RWPE2 (cell line): ENCODE measurements around the gene ACP6.

Source experiments
- ATAC-seq: fragments of 200-7000 bp; cut with Tn5 transposase; 3 replicates; pipeline ENCODE4 v1.9.1; 2021; ENCODE audit warnings: low read depth
- DNase-seq: peaks from one replicate; pipeline ENCODE4 v3.0.0-alpha.2; 2020; ENCODE audit warnings: low spot score
- H3K27ac ChIP-seq: fragments of 450-650 bp; 2 replicates; pipeline ENCODE4 v1.5.1; 2017; ENCODE audit warnings: mild to moderate bottlenecking; ENCODE audit not compliant: poor library complexity, severe bottlenecking
- H3K27me3 ChIP-seq: fragments of 250-450 bp; sonication (Bioruptor Pico); 2 replicates; pipeline ENCODE4 v1.5.1; 2021; ENCODE audit warnings: mild to moderate bottlenecking, moderate library complexity; ENCODE audit not compliant: insufficient read depth, poor library complexity, severe bottlenecking
- H3K36me3 ChIP-seq: fragments of 250-450 bp; sonication (Bioruptor Pico); 2 replicates; pipeline ENCODE4 v1.5.1; 2020; ENCODE audit warnings: low read depth, mild to moderate bottlenecking, moderate library complexity
- H3K4me1 ChIP-seq: fragments of 250-450 bp; sonication (Bioruptor Pico); 2 replicates; pipeline ENCODE4 v1.5.1; 2021; ENCODE audit warnings: mild to moderate bottlenecking, moderate library complexity; ENCODE audit not compliant: insufficient read depth, poor library complexity, severe bottlenecking
- H3K4me3 ChIP-seq: fragments of 250-450 bp; sonication (Bioruptor Pico); 2 replicates; pipeline ENCODE4 v1.5.1; 2021; ENCODE audit warnings: mild to moderate bottlenecking, moderate library complexity; ENCODE audit not compliant: severe bottlenecking
- H3K9me3 ChIP-seq: fragments of 250-450 bp; sonication (Bioruptor Pico); 2 replicates; pipeline ENCODE4 v1.5.1; 2021; ENCODE audit warnings: mild to moderate bottlenecking, moderate library complexity; ENCODE audit not compliant: severe bottlenecking
- CTCF ChIP-seq: fragments of 450-650 bp; IDR thresholded peaks from one replicate; pipeline ENCODE4 v1.5.1; 2017; ENCODE audit warnings: mild to moderate bottlenecking, moderate library complexity; ENCODE audit not compliant: poor library complexity, severe bottlenecking

Gene ACP6

GRCh38 chr1:147643974-147644373, 26.4 kb downstream of the ACP6 start:
- no peak for TF ChIP-seq CTCF
- Histone ChIP-seq H3K4me3 (no peak overlapping the region), H3K36me3 (peaks cover 2% of the 10 kb centered on the region; the same call in 1 of the 2 replicates), H3K4me1 (no peaks in the 10 kb centered on the region), H3K27me3 (no peaks in the 10 kb centered on the region), H3K9me3 (no peaks in the 10 kb centered on the region), H3K27ac (no peak overlapping the region)
- ATAC-seq (no peak), DNase-seq (no peak)

GRCh38 chr1:147641695-147642592, 28.4 kb downstream of the ACP6 start:
- ATAC-seq, result no peak

GRCh38 chr1:147641291-147641690, 29.0 kb downstream of the ACP6 start:
- no peak for TF ChIP-seq CTCF
- ATAC-seq (no peak), DNase-seq (no peak)
- no peak overlapping the region for H3K4me3 ChIP-seq
- no peaks in the 10 kb centered on the region for H3K9me3 ChIP-seq
- no peaks in the 10 kb centered on the region for H3K27me3 ChIP-seq
- no peak overlapping the region for H3K27ac ChIP-seq
- no peaks in the 10 kb centered on the region for H3K4me1 ChIP-seq
- H3K36me3 ChIP-seq, result no peaks in the 10 kb centered on the region

More at GRCh38 chr1:147641695-147642592, 28.4 kb downstream of the ACP6 start:
- no peaks in the 10 kb centered on the region for H3K27me3 ChIP-seq
- DNase-seq, result no peak
- H3K9me3 ChIP-seq, result no peaks in the 10 kb centered on the region
- no peaks in the 10 kb centered on the region for H3K4me1 ChIP-seq
- H3K4me3 ChIP-seq, result no peak overlapping the region
- H3K27ac ChIP-seq, result no peak overlapping the region
- peak; percentile 76 for TF ChIP-seq CTCF
- H3K36me3 ChIP-seq, result no peaks in the 10 kb centered on the region

GRCh38 chr1:147640553-147641165, 29.7 kb downstream of the ACP6 start:
- no peak overlapping the region for H3K27ac ChIP-seq

More at GRCh38 chr1:147640553-147641165, 29.7 kb downstream of the ACP6 start:
- DNase-seq (peak; percentile 76), ATAC-seq (peak; percentile 99)
- TF ChIP-seq CTCF, result peak; percentile 87
- Histone ChIP-seq H3K4me3 (no peak overlapping the region), H3K9me3 (no peaks in the 10 kb centered on the region), H3K27me3 (no peaks in the 10 kb centered on the region), H3K36me3 (no peaks in the 10 kb centered on the region), H3K4me1 (no peaks in the 10 kb centered on the region)
